Ovary (tissue), 9 donors: ENCODE measurements around the gene TMEM107. TPM values are rescaled to one million over a fixed set of nuclear protein-coding genes. Genes with fewer than 3 reads are reported as not detected.

Experiments
- DNase-seq, 5 donors: peaks; one replicate each; pipeline ENCODE4 v3.0.0-alpha.2; 2019 to 2020
- H3K27ac ChIP-seq, 2 donors: fragments of 200-600 bp; one replicate each; pipeline versions ENCODE4 v1.5.1 to v1.8.0; 2019 to 2022
- H3K27me3 ChIP-seq: fragments of 200-600 bp; one replicate; pipeline ENCODE4 v1.8.0; 2022
- H3K36me3 ChIP-seq: fragments of 200-600 bp; sonication (generic); one replicate; pipeline ENCODE4 v1.5.1; 2019
- H3K4me1 ChIP-seq: one replicate; pipeline ENCODE4 v1.8.1; 2013; ENCODE audit warnings: mild to moderate bottlenecking, moderate library complexity; ENCODE audit not compliant: insufficient read depth
- H3K4me3 ChIP-seq: fragments of 200-600 bp; sonication (generic); one replicate; pipeline ENCODE4 v1.5.1; 2017
- H3K9me3 ChIP-seq, 2 donors: fragments of 200-600 bp in 1 of 2; sonication (generic) in 1 of 2; one replicate each; pipeline versions ENCODE4 v1.5.1 to v1.8.1; 2013 to 2019; ENCODE audit warnings: mild to moderate bottlenecking in 1 of 2, moderate library complexity in 1 of 2
- CTCF ChIP-seq, 3 donors: fragments of 450-650 bp in 2 of 3; fragments of 200-600 bp in 1 of 3; IDR thresholded peaks; one replicate each; pipeline versions ENCODE4 v1.5.1 to v1.8.0; 2016 to 2022; ENCODE audit warnings: antibody characterized with exemption in 3 of 3, mild to moderate bottlenecking in 1 of 3
- EP300 ChIP-seq: sonication (generic); formaldehyde crosslinking; IDR thresholded peaks from one replicate; pipeline ENCODE4 v1.6.1; 2017; ENCODE audit warnings: antibody characterized with exemption
- POLR2A ChIP-seq: fragments of 450-650 bp; IDR thresholded peaks from one replicate; pipeline ENCODE4 v1.6.1; 2017; ENCODE audit warnings: antibody characterized with exemption, mild to moderate bottlenecking, moderate library complexity
- WGBS, 3 donors: extraction: QIAGEN DNeasy Blood & Tissue Kit in 1 of 3; methylation state at CpG; one replicate each; pipeline versions ENCODE4 v1.1.5 to v1.1.7; 2013 to 2017; 5-methylcytosine and 5-hydroxymethylcytosine counted together
- intact Hi-C, 4 donors: fragments of 100-400 bp; cut with DNase I; formaldehyde crosslinking; loops; one replicate each; pipeline versions ENCODE4 v1.11.0 to v1.15.1; 2022 to 2023
- microRNA counts: library from miRNA; unstranded; fragments of <30 nt; microRNA quantifications from one replicate; lab custom pipeline; 2016
- microRNA-seq, 3 donors: library from miRNA; unstranded; fragments of <30 nt; microRNA quantifications; one replicate each; pipeline versions ENCODE4 to v1.2.0, GENCODE V29; 2019 to 2020
- polyA plus RNA-seq, 2 donors: library from polyadenylated mRNA; stranded (reverse); fragments of 200-250 nt in 1 of 2; fragments of 350-450 nt in 1 of 2; fragmentation: Illumina TruSeq in 1 of 2; extraction: RNeasy Lipid Tissue Mini Kit (QIAGEN cat#74804) in 1 of 2; gene quantifications; one replicate each; pipeline ENCODE4 v1.2.3, GENCODE V29; 2013 to 2014
- total RNA-seq, 7 donors: library from RNA; depleted of rRNA in 2 of 7; stranded (reverse); fragments of >200 nt in 2 of 7; fragmentation: NEBNext Ultra II Directional in 3 of 7; extraction: Animal tissue kit (Norgen Biotek cat#: 25700) in 3 of 7; gene quantifications; one replicate each; pipeline versions ENCODE4 v1.1.0 to v1.2.4, GENCODE V29; 2016 to 2023
- donor health status: DM: no; HTN: no; CAD: no; lungs with moderate emphysema.
- donor health status: DM: no; HTN: no; CAD: no.
- donor health status: Bipolar disorder and iron deficiency.
- donor health status: DM: yes; HTN: yes; CAD: no.
- donor health status: DM: no; HTN: no; CAD: no.
- donor health status: DM: yes; HTN: yes; CAD: no.

The TMEM107 gene
- total and polyA plus RNA-seq, 9 donors, result 7.5 to 57.6 (median 10.5) TPM

DNA sequence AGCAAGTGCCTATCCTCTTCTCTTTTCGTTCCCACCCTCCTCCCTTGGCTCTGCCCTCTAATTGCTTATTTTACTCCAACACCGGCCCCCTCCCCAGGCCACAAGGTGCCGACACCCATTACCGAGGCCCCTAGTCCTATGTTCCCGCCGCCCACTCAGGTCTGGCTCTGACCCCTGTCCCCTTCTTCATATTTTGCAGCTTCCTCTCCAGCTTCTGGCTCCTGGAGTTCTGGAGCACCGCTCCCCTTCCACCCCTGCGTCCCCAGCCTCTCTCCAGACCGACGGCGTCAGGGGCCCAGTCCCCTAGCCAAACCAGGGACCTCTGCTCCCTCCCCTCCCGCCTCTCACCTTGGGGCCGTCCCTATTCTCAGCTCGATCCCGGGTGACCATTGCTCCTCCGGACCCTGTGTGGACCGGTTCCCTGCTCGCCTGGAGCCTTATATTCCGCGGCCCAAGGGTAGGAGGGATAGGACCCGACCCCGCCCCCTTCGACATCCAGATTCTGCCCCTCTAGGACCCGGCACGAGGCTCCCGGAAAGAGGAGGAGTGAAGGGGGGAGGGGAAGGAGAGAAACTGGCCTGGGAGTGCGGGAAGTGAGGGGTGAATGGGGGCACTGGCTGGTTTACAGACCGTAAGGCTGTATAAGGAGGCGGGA, 52.4 kb downstream of the TMEM107 start, which contains the start of gene HES7:
Gene HES7, minus strand, starts transcription at position 412 of the 655 bp plus-strand sequence. Its CDS starts 22 bp downstream, at position 390.
- WGBS, 3 donors, result 1% methylated on average over 29 of the region's 29 CpGs
- peaks cover 11% of the 10 kb centered on the region for H3K4me1 ChIP-seq
- H3K9me3 ChIP-seq, result no peaks in the 10 kb centered on the region
- H3K27me3 ChIP-seq, result no peaks in the 10 kb centered on the region
- DNase-seq, result peak; percentile 35 to 62 (median 56)
- TF ChIP-seq CTCF (IDR thresholded peaks at IDR 0.05), result no peak
- no peak for TF ChIP-seq POLR2A
- no peak for TF ChIP-seq EP300
- H3K27ac ChIP-seq, result no peak within 1 kb of the TSS
- H3K36me3 ChIP-seq, result no peaks in the 10 kb centered on the region
- intact Hi-C loops, result loop anchor here in 3 of 4 donors (2.0 to 10.0 kb wide), 5 partner anchors 39 to 101 kb away; partner anchors contain the start of genes TMEM107 (in 1 of the 3) and VAMP2 (in 1 of the 3)
- peak within 1 kb of the TSS; percentile 51 for H3K4me3 ChIP-seq

DNA sequence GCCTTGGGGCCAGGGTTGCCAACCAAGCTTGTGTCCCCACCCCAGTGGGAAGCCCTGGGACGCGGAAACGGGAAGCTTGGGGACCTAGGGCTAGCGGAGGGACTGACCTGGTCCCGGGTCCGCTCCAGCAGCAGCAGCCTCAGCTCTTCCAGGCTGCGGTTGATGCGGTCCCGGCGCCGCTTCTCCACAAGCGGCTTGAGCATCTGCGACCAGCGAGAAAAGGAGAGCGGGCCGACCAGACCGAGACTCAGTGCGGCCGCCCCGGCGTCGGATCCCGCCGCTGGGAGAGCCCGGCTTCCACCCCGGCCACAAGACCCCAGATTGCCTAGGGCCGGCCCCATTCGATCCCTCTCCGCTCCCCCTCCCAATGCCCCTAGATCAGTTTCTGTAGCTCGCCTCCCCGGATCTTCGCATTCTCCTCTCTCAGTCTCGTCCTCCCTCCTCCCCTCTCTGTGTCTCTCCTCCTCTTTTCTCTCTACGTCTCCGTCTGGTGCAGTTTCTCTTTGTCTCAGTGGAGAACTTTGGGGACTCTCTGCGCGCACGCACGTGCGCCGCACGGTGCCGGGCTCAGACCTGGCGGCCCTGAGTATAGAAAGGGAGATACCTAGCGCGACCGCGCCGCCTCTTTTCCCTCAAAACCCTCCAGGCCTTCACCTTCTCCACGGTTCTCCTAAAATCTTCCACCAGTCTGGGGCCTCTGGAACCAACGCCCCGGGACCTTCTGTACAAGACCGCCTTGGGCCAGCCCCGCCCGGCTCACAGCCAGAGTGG, 53.1 kb downstream of the TMEM107 start:
- 0 to 1% (median 1%) methylated on average over 55 of the region's 55 CpGs for WGBS, 3 donors
- peaks cover 16% of the 10 kb centered on the region for H3K4me1 ChIP-seq
- peak overlapping the region; percentile 51 for H3K4me3 ChIP-seq
- H3K36me3 ChIP-seq, result no peaks in the 10 kb centered on the region
- intact Hi-C loops, result loop anchor here in 3 of 4 donors (2.0 to 10.0 kb wide), 5 partner anchors 40 to 102 kb away; partner anchors contain the start of genes TMEM107 (in 1 of the 3) and VAMP2 (in 1 of the 3)
- DNase-seq, result peak in 3 of 5 donors; percentile 47 to 56 (median 56)
- H3K27me3 ChIP-seq, result no peaks in the 10 kb centered on the region
- H3K9me3 ChIP-seq, result no peaks in the 10 kb centered on the region
- no peak overlapping the region for H3K27ac ChIP-seq
- TF ChIP-seq EP300, result no peak
- TF ChIP-seq CTCF (IDR thresholded peaks at IDR 0.05), result no peak
- no peak for TF ChIP-seq POLR2A

MicroRNA genes within 50 kb of the gene (microRNA counts, 767-probe panel; counts per million panel counts)
- 530 counts per million, percentile 78 among the panel's probes with 10 or more counts for microRNA hsa-miR-4521 (lab: Ali Mortazavi, UCI)

Small RNA genes lying within 50 kb of the gene (microRNA-seq; reads per million reads assigned to microRNA genes)
- gene MIR4521 (0 to 0.95 (median 0.18) reads per million in 3 donors), gene MIR6883 (0.36 to 0.75 (median 0.47) reads per million in 3 donors)

Other genes with a start within 250 kb of the TMEM107 start
- 1 to 10 TPM in 5 of 7 donors, under 1 TPM in 2; 0.48 to 5.9 (median 2.2) TPM for gene KCNAB3, start 246.5 kb downstream of the TMEM107 start, total RNA-seq
- gene KCNAB3, start 246.5 kb downstream of the TMEM107 start, polyA plus RNA-seq, result 1 to 10 TPM; 1.9 to 3.9 TPM
- gene TRAPPC1, start 244.4 kb downstream of the TMEM107 start, total RNA-seq, result 10 to 100 TPM; 27.5 to 94.3 (median 74.0) TPM
- gene TRAPPC1, start 244.4 kb downstream of the TMEM107 start, polyA plus RNA-seq, result 100 to 1,000 TPM in 1 of 2 donors, 10 to 100 TPM in 1; 77.5 to 238 TPM
- 10 to 100 TPM; 15.0 to 27.3 (median 25.9) TPM for gene CNTROB, start 244.2 kb downstream of the TMEM107 start, total RNA-seq
- gene CNTROB, start 244.2 kb downstream of the TMEM107 start, polyA plus RNA-seq, result 10 to 100 TPM; 24.3 to 25.3 TPM
- under 1 TPM in 2 of 7 donors, not detected in 5; 0.05 to 0.42 TPM for gene GUCY2D, start 173.8 kb downstream of the TMEM107 start, total RNA-seq
- gene GUCY2D, start 173.8 kb downstream of the TMEM107 start, polyA plus RNA-seq, result under 1 TPM in 1 of 2 donors, not detected in 1; 0.10 TPM
- 10 to 100 TPM in 1 of 7 donors, 1 to 10 TPM in 1, under 1 TPM in 4, not detected in 1; 0.23 to 14.9 (median 0.78) TPM for gene ALOX15B, start 137.3 kb downstream of the TMEM107 start, total RNA-seq
- gene ALOX15B, start 137.3 kb downstream of the TMEM107 start, polyA plus RNA-seq, result under 1 TPM; 0.25 to 0.88 TPM
- under 1 TPM in 1 of 7 donors, not detected in 6; 0.70 TPM for gene ALOX12B, start 88.7 kb downstream of the TMEM107 start, total RNA-seq
- gene ALOX12B, start 88.7 kb downstream of the TMEM107 start, polyA plus RNA-seq, result not detected
- gene ALOXE3, start 57.9 kb downstream of the TMEM107 start, total RNA-seq, result not detected
- under 1 TPM in 1 of 2 donors, not detected in 1; 0.07 TPM for gene ALOXE3, start 57.9 kb downstream of the TMEM107 start, polyA plus RNA-seq
- under 1 TPM in 6 of 7 donors, not detected in 1; 0.11 to 0.97 (median 0.81) TPM for gene HES7, start 52.3 kb downstream of the TMEM107 start, total RNA-seq
- gene HES7, start 52.3 kb downstream of the TMEM107 start, polyA plus RNA-seq, result under 1 TPM in 1 of 2 donors, not detected in 1; 0.25 TPM
- gene PER1, start 24.0 kb downstream of the TMEM107 start, total RNA-seq, result 100 to 1,000 TPM in 6 of 7 donors, 10 to 100 TPM in 1; 74.9 to 394 (median 165) TPM
- gene PER1, start 24.0 kb downstream of the TMEM107 start, polyA plus RNA-seq, result 100 to 1,000 TPM in 1 of 2 donors, 10 to 100 TPM in 1; 12.8 to 164 TPM
- 100 to 1,000 TPM in 4 of 7 donors, 10 to 100 TPM in 3; 35.5 to 147 (median 118) TPM for gene VAMP2, start 13.4 kb downstream of the TMEM107 start, total RNA-seq
- gene VAMP2, start 13.4 kb downstream of the TMEM107 start, polyA plus RNA-seq, result 100 to 1,000 TPM in 1 of 2 donors, 10 to 100 TPM in 1; 99.2 to 233 TPM
- gene BORCS6, start 13.8 kb upstream of the TMEM107 start, total RNA-seq, result 1 to 10 TPM; 5.5 to 7.2 (median 6.7) TPM
- 1 to 10 TPM; 1.3 to 7.2 TPM for gene BORCS6, start 13.8 kb upstream of the TMEM107 start, polyA plus RNA-seq
- 1 to 10 TPM in 2 of 7 donors, under 1 TPM in 2, not detected in 3; 0.80 to 1.7 (median 1.1) TPM for gene AURKB, start 34.2 kb upstream of the TMEM107 start, total RNA-seq
- gene AURKB, start 34.2 kb upstream of the TMEM107 start, polyA plus RNA-seq, result 1 to 10 TPM in 1 of 2 donors, under 1 TPM in 1; 0.68 to 1.5 TPM
- gene CTC1, start 71.7 kb upstream of the TMEM107 start, total RNA-seq, result 10 to 100 TPM; 28.3 to 60.0 (median 48.7) TPM
- gene CTC1, start 71.7 kb upstream of the TMEM107 start, polyA plus RNA-seq, result 10 to 100 TPM; 18.4 to 33.4 TPM
- gene PFAS, start 72.9 kb upstream of the TMEM107 start, total RNA-seq, result 10 to 100 TPM in 6 of 7 donors, 1 to 10 TPM in 1; 6.6 to 69.9 (median 35.3) TPM
- gene PFAS, start 72.9 kb upstream of the TMEM107 start, polyA plus RNA-seq, result 10 to 100 TPM in 1 of 2 donors, 1 to 10 TPM in 1; 8.4 to 11.0 TPM
- 10 to 100 TPM; 14.5 to 37.8 (median 28.0) TPM for gene RANGRF, start 112.3 kb upstream of the TMEM107 start, total RNA-seq
- gene RANGRF, start 112.3 kb upstream of the TMEM107 start, polyA plus RNA-seq, result 10 to 100 TPM; 30.1 to 48.3 TPM
- 1 to 10 TPM in 6 of 7 donors, under 1 TPM in 1; 0.72 to 6.4 (median 1.8) TPM for gene SLC25A35, start 119.0 kb upstream of the TMEM107 start, total RNA-seq
- gene SLC25A35, start 119.0 kb upstream of the TMEM107 start, polyA plus RNA-seq, result 1 to 10 TPM; 2.5 to 3.6 TPM
- 10 to 100 TPM in 1 of 7 donors, 1 to 10 TPM in 6; 1.7 to 11.3 (median 3.6) TPM for gene ARHGEF15, start 133.9 kb upstream of the TMEM107 start, total RNA-seq
- gene ARHGEF15, start 133.9 kb upstream of the TMEM107 start, polyA plus RNA-seq, result 1 to 10 TPM; 4.9 to 9.8 TPM
- gene ODF4, start 163.5 kb upstream of the TMEM107 start, total RNA-seq, result not detected
- not detected for gene ODF4, start 163.5 kb upstream of the TMEM107 start, polyA plus RNA-seq
- gene RPL26, start 206.8 kb upstream of the TMEM107 start, total RNA-seq, result over 10,000 TPM in 1 of 7 donors, 1,000 to 10,000 TPM in 6; 2,824 to 11,226 (median 3,297) TPM
- 1,000 to 10,000 TPM; 5,564 to 8,248 TPM for gene RPL26, start 206.8 kb upstream of the TMEM107 start, polyA plus RNA-seq
- not detected for gene RNF222, start 221.4 kb upstream of the TMEM107 start, total RNA-seq
- gene RNF222, start 221.4 kb upstream of the TMEM107 start, polyA plus RNA-seq, result not detected